ENCODE results near the gene BCL7C. TPM values are rescaled to one million over a fixed set of nuclear protein-coding genes. Genes with fewer than 3 reads are reported as not detected.

BCL7C gene
- total RNA-seq, 1 experiment from 2014 or later: 44.9 TPM

DNA sequence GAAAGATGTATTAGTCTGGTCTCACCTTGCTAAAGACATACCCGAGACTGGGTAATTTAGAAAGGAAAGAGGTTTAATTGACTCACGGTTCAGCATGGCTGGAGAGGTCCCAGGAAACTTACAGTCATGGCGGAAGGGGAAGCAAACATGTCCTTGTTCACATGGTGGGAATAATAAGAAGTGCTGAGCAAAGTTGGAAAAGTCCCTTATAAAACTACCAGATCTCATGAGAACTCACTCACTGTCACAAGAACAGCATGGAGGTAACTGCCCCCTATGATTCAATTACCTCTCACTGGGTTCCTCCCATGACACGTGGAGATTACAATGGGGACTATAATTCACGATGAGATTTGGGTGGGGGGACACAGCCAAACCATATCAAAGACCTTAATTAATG, 53.3 kb downstream of the BCL7C start:
- H3K4me3 ChIP-seq (replicated peaks in 1 of 2; ENCODE audit: low read depth in 1 of 2, low read length in 2 of 2): no peak overlapping the region
- TF ChIP-seq, protein P1, sequence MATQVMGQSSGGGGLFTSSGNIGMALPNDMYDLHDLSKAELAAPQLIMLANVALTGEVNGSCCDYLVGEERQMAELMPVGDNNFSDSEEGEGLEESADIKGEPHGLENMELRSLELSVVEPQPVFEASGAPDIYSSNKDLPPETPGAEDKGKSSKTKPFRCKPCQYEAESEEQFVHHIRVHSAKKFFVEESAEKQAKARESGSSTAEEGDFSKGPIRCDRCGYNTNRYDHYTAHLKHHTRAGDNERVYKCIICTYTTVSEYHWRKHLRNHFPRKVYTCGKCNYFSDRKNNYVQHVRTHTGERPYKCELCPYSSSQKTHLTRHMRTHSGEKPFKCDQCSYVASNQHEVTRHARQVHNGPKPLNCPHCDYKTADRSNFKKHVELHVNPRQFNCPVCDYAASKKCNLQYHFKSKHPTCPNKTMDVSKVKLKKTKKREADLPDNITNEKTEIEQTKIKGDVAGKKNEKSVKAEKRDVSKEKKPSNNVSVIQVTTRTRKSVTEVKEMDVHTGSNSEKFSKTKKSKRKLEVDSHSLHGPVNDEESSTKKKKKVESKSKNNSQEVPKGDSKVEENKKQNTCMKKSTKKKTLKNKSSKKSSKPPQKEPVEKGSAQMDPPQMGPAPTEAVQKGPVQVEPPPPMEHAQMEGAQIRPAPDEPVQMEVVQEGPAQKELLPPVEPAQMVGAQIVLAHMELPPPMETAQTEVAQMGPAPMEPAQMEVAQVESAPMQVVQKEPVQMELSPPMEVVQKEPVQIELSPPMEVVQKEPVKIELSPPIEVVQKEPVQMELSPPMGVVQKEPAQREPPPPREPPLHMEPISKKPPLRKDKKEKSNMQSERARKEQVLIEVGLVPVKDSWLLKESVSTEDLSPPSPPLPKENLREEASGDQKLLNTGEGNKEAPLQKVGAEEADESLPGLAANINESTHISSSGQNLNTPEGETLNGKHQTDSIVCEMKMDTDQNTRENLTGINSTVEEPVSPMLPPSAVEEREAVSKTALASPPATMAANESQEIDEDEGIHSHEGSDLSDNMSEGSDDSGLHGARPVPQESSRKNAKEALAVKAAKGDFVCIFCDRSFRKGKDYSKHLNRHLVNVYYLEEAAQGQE (IDR thresholded peaks at IDR 0.05; ENCODE audit: low read depth): no peak
- TF ChIP-seq, protein P2, sequence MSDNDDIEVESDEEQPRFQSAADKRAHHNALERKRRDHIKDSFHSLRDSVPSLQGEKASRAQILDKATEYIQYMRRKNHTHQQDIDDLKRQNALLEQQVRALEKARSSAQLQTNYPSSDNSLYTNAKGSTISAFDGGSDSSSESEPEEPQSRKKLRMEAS (IDR thresholded peaks at IDR 0.05): no peak
- TF ChIP-seq POLR2A (IDR thresholded peaks at IDR 0.05; ENCODE audit: borderline replicate concordance, extremely low read depth, insufficient read depth, insufficient read length): no peak
- TF ChIP-seq CBX3 (IDR thresholded peaks at IDR 0.05; ENCODE audit: low read depth): no peak
- no peak for TF ChIP-seq SIN3A (IDR thresholded peaks at IDR 0.05; ENCODE audit: low read depth)
- TF ChIP-seq, protein P3, sequence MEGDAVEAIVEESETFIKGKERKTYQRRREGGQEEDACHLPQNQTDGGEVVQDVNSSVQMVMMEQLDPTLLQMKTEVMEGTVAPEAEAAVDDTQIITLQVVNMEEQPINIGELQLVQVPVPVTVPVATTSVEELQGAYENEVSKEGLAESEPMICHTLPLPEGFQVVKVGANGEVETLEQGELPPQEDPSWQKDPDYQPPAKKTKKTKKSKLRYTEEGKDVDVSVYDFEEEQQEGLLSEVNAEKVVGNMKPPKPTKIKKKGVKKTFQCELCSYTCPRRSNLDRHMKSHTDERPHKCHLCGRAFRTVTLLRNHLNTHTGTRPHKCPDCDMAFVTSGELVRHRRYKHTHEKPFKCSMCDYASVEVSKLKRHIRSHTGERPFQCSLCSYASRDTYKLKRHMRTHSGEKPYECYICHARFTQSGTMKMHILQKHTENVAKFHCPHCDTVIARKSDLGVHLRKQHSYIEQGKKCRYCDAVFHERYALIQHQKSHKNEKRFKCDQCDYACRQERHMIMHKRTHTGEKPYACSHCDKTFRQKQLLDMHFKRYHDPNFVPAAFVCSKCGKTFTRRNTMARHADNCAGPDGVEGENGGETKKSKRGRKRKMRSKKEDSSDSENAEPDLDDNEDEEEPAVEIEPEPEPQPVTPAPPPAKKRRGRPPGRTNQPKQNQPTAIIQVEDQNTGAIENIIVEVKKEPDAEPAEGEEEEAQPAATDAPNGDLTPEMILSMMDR (IDR thresholded peaks at IDR 0.05 in 2 of 3, conservative IDR thresholded peaks at IDR 0.05 in 1 of 3; ENCODE audit: borderline replicate concordance in 1 of 3, insufficient read depth in 1 of 3, low read depth in 2 of 3, low read length in 2 of 3): no peak
- no peak for TF ChIP-seq EZH2 (IDR thresholded peaks at IDR 0.05)
- TF ChIP-seq ELF1 (IDR thresholded peaks at IDR 0.05; ENCODE audit: borderline replicate concordance, low read depth): no peak
- no peak for TF ChIP-seq RAD21 (IDR thresholded peaks at IDR 0.05; ENCODE audit: low read depth)
- no peak for TF ChIP-seq ZNF274 (IDR thresholded peaks at IDR 0.05; ENCODE audit: low read depth, low read length)
- no peak for TF ChIP-seq TCF7L2 (IDR thresholded peaks at IDR 0.05; ENCODE audit: borderline replicate concordance, extremely low read depth, insufficient read depth, insufficient read length)
- no peak for TF ChIP-seq POLR2AphosphoS5 (IDR thresholded peaks at IDR 0.05; ENCODE audit: low read depth, low read length)
- no peak for TF ChIP-seq YY1 (IDR thresholded peaks at IDR 0.05; ENCODE audit: extremely low read depth, insufficient replicate concordance, low read depth, low read length)
- no peak for TF ChIP-seq JUND (IDR thresholded peaks at IDR 0.05)
- no peak for TF ChIP-seq FOSL1 (IDR thresholded peaks at IDR 0.05; ENCODE audit: low read depth)
- TF ChIP-seq ZFX (IDR thresholded peaks at IDR 0.05): no peak
- no peak for DNase-seq (ENCODE audit: low read depth, low spot score)
- H3K9me3 ChIP-seq (ENCODE audit: control insufficient read depth in 1 of 2, insufficient read depth in 1 of 2, low read depth in 1 of 2, low read length in 2 of 2): no peaks in the 10 kb centered on the region
- no peak for ATAC-seq
- no peak overlapping the region for H3K27ac ChIP-seq (ENCODE audit: low read depth, low read length)
- no peaks in the 10 kb centered on the region for H3K27me3 ChIP-seq (ENCODE audit: insufficient read depth, low read length)
- no peak overlapping the region for H3K9ac ChIP-seq (ENCODE audit: low read length)
- POLR2A ChIA-PET: no interaction called here
- RAD21 ChIA-PET (ENCODE audit: low non-redundant PET in 1 of 2, low total read pairs in 2 of 2, uncharacterized antibody in 2 of 2, unreplicated experiment in 2 of 2): no interaction called here
- no peaks in the 10 kb centered on the region for H3K79me2 ChIP-seq (ENCODE audit: insufficient read depth, low read length)
- peaks cover 0 to 14% of the 10 kb centered on the region in 2 experiments; a peak in 1 of 4 replicates for H3K4me1 ChIP-seq (ENCODE audit: control insufficient read depth in 1 of 2, insufficient read depth in 2 of 2, low read length in 2 of 2)
- no peaks in the 10 kb centered on the region for H3K36me3 ChIP-seq (ENCODE audit: control insufficient read depth in 1 of 2, insufficient read depth in 2 of 2, low read length in 2 of 2)
- no peak overlapping the region for H2AFZ ChIP-seq (ENCODE audit: low read depth, low read length, poor library complexity, severe bottlenecking)
- intact Hi-C loops (cut with micrococcal nuclease): loop anchor here (5.0 kb wide), 1 partner anchor 62 kb away; no protein-coding TSS in a partner anchor
- no TSS peak for BruUV-seq (replicated peaks)
- H3K4me2 ChIP-seq (ENCODE audit: low read length): no peak overlapping the region
- no peaks in the 10 kb centered on the region for H4K20me1 ChIP-seq (ENCODE audit: insufficient read depth)
- H3K9me2 ChIP-seq (ENCODE audit: insufficient read depth): no peaks in the 10 kb centered on the region
- CTCF ChIA-PET: no interaction called here

Measured in HCT116 (cell line).